Head of caudate nucleus (tissue), 42 donors: ENCODE results near the gene SEMA4A.
"Not testable (repeated sequence)": the region's sequence is repeated elsewhere in the genome, so short reads cannot be mapped to it uniquely, and the experiment has no call there.

Source experiments
- DNase-seq, 42 donors: peaks; one replicate each; pipeline versions ENCODE4 v3.0.0 to v3.0.0-alpha.2; 2020 to 2021; ENCODE audit warnings: mixed read lengths in 7 of 42
- intact Hi-C: fragments of 100-400 bp; cut with DNase I; formaldehyde crosslinking; loops from one replicate; pipeline ENCODE4 v1.15.0; 2022

Gene SEMA4A

DNA sequence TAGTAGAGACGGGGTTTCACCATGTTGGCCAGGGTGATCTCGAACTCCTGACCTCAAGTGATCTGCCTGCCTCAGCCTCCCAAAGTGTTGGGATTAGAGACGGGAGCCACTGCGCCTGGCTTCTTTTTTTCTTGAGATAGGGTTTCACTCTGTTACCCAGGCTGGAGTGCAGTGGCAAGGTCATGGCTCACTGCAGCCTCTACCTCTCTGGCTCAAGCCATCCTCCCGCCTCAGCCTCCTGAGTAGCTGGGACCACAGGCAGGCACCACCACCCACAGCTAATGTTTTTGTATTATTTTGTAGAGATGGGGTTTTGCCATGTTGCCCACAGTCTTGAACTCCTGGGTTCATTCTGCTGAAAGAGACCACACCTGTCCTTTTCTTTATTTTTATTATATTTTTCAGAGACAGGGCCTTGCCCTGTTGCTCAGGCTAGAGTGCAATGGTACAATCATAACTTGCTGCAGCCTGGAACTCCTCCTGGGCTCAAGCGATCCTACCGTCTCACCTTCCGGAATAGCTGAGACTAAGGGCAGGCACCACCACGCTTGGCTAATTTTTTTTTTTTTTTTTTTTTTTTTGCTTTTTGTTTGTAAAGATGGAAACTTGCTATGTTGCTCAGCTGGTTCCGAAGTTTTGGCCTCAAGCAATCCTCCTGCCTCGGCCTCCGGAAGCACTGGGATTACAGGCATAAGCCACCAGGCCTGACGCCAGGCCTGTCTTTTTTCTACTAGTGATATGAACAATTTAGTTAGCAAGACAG, 35.8 kb upstream of the SEMA4A start:
- intact Hi-C loops, result no loop called here
- DNase-seq, result no peak

DNA sequence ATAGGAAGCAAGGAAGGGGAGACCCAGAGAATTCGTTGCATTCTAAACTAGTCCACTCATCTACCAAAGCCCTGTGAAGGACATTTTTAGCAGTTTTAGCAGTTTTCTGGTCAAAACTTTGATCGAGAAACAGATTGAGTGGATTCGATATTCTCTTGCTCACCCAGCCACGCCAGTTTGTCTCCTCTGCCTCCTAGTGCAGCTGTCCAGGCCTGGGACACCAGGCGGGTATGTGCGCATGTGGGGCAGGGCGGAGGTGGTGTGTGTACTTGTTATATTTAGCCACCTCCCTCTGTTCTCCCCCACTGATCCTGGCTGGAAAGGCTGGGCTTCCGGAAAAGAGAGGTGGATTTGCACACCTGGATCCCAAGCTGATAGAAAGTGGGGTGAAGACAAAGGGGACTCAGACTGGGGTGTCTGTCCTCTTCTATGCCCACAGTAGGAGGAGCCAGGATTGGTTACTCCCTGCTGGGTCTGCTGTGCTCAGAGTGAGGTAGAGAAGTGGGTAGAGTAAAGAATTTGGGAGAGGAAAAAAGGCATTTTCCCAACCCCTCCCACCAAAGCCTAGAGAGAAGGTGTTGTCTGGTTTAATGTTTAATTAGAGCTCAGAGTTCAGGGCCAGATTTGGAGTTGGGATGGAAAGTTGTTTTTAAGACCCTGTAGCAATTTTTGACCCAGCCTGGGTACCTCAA, 35.1 kb upstream of the SEMA4A start:
- DNase-seq, result no peak
- intact Hi-C loops, result no loop called here

DNA sequence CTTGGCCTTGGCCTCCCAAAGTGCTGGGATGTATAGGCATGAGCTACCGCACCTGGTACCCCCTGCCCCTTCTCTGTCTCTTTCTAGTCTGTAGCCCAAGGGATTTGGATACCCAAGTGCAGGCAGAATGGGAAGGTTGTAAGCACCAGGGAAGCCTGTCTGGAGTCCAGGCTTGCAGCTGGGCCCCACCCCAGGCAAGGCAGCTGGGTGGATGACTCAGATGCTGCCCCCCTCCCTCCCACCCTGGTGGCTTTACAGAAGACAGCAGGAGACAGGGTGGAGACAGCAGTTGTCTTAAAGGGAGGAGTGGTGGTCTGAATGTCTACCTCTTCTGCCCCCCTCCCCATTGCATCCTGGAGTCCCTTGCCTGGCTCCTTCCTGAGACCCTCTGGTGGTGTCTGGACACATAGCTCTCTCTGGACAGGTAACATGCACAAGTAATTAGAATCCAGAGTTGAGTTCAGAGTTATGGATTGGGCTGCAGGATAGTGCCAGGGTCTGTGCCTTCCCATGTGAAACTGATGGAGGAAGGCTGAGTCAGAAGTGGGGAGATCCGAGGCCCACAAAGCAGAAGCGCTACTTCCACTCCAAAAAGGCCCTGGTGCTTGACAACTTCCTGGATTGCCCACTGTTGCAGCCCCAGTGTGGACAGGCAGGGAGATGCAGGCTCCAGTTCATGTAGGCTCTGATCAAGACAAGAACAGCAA, 33.7 kb upstream of the SEMA4A start:
- peak in 26 of 42 donors; percentile 25 to 81 (median 60) for DNase-seq
- intact Hi-C loops, result no loop called here

DNA sequence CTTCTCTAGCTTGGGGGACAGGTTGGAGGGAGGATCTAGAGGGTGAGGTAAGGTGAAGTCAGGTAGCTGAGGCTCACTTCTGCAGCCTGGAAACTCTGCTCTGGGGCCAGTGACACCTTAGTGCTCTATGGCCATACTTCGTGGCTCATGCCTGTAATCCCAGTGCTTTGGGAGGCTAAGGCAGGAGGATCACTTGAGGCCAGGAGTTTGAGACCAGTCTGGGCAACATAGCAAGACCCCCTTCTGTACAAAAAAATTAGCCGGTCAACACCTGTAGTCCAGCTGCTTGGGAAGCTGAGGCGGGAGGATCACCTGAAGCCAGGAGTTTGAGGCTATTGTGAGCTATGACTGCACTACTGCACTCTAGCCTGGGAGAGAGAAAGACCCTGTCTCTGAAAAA, 33.1 kb upstream of the SEMA4A start:
- intact Hi-C loops, result no loop called here

DNA sequence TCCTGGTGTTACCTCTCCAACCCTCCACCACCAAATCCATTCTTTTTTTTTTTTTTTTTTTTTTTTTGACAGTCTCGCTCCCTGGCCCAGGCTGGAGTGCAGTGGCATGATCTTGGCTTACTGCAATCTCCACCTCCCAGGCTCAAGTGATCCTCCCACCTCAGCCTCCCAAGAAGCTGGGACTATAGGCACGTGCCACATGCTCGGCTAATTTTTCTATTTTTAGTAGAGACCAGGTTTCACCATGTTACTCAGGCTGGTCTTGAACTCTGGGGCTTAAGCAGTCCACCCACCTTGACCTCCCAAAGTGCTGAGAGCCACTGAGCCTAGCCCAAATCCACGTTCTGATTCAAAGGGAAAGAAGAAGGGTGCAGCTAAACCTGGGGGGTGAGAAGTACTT, 32.4 kb upstream of the SEMA4A start:
- intact Hi-C loops, DNase-seq: not testable (repeated sequence)

More for the DNA sequence above, 33.1 kb upstream of the SEMA4A start:
- no peak for DNase-seq

DNA sequence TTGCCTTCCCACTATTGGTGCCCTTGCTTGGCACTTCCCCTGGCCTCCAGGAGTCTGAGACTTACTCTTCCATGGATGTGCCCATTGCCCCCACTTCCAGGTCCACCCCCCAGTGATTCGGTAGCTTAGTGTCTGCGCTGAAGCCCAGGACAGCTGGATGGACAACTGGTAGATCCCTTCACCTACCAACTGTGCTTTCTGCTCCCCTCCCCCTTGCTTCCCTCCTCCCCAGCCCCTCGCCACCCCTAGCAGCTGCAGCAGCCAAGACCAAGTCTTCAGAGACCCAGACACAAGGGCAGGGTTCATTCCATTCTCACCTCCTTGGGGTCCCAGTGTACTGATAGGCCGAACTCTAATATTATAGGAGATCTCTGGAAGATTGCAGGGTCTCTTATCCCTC, 31.9 kb upstream of the SEMA4A start:
- intact Hi-C loops, result no loop called here
- no peak for DNase-seq

DNA sequence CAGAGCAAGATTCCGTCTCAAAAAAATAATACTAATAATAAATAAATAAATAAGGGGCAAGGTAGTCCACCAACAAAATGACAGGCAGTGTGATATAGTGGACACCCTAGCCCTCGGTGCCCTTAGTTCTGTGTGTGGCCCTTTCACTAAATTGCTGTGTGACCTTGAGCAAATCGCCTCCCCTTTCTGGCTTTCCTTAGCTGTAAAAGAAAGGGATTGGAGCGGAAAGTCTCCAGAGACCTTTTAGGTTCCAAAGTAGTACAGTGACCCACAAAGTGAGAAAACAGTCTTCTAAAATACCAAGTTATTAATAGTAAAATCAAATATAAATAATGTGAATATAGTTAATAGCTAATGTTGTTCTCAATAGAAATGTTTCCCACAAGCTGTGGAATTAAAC, 31.3 kb upstream of the SEMA4A start:
- intact Hi-C loops, result no loop called here

DNA sequence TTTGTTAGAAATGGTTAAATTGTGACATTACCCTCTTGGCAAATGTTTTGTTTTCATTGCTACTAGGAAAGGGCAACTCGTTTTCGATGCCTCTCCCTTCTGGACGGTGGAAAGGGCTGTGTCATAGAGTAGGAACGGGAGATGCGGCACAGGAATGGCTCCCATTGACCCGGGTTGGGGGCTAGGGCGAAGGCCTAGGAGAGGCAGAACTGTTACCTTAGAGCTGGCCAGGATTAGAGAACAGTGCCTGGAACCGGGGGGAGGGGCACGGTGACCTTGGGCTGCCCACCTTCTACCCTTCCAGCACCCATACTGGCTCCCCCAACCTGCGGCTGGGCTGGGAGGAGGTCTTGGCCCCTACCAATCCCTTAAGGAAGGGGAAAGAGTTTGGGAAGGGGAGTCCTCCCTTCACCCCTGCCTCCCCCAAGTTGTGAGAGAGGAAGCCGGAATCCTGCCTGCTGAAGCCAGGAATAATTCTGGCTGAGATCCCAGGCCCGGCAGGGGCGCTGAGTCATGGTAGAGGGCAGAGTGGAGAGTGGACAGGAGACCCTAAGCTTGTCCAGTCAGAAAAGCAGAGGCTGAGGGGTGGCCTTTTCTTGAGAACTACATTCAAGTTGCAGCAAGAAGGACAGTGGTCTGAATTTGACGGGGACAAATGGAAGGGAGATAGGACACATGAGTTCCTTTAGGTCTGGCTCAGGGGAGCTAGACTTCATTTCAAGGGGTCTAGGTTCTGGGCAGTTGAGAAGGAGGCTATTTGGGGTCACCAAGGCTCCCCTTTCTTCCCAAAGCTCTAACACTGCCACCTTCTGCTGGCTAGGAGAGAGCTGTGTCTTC, 30.6 kb upstream of the SEMA4A start:
- intact Hi-C loops, result no loop called here

More for the DNA sequence above, 31.3 kb upstream of the SEMA4A start:
- no peak for DNase-seq

DNA sequence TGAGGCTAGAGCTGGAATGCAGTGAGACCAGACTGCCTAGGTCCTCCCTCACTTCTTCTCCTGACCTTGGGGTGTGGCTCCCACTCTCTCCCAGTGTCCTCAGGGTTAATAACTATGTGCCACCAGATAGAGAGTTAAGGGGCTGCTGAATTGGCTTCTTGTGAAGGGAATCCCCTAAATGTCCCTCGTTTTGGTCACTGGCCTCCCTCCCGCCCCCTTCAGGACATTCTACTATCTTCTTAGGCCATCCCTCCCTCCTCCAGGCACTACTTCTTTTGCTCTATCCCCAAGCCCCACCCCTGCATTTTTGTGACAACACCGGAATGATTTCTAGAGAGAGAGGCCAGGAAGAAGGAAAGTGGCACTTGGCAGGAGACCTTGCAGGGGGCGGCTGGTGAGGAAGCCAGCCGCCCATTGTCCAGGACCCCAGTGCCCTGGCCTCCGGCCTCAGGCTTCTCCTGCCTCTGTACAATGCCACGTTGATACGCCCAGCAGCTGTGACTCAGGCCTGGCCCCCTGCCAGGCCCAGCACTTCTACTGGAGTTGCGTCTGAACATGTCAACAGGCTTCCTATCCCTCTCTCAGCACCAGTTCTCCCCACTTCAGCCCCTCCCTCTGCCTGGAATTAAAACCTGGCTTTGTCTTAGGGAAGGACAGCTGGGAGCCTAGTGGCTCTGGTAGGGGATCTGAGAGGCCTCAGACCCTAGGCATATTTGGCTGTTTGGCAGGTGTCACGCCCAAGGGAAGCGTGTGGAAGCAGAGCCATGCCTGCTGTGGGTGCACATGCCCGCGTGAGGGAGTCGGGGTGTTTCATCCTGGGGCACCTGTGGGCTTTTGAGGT, 29.8 kb upstream of the SEMA4A start:
- intact Hi-C loops, result no loop called here
- peak; percentile 77 to 97 (median 93) for DNase-seq

More for the DNA sequence above, 30.6 kb upstream of the SEMA4A start:
- DNase-seq, result peak in 37 of 42 donors; percentile 40 to 90 (median 62)

DNA sequence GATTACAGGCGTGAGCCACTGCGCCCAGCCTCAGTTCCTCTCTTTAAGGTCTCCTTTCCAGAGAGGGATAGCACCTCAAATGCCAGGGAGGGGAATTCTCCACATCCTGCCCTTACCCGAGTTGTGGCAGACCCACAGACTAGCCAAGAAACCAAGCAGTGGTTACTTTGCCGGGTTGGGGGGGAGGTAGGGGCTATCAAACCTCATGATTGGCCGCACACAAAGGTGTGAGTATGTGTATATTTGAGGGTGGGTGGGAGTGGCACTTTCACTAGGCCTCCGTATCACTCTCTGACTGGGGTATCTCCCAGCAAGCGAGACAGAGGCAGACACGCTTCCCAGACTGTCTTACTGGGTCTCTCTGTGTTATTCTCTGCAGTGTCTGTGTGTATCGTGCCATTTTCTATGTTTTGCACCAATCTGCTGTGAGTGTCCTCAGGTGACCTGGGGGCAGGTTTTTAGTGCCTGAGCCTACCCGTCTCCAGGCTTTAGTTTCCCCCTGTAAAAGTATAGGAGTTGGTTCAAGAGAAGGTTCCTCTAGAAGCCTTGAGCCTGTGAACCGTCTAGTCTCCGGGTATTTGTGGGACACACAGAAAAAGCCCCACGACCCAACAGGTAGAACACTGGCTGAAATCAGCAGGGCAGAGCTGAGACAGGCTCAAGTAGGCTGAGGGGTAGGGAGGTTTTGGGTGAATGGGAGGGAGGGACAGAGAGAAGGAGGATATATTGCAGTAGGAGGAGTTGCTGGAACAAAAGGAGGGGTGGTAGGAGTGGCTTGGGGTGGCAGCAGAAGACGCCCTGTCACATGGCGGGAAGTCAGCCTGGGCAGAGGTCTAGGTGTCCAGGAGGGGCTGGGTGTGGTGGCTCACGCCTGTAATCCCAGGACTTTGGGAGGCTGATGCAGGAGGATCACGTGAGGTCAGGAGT, 28.6 kb upstream of the SEMA4A start:
- DNase-seq, result no peak
- intact Hi-C loops, result no loop called here

DNA sequence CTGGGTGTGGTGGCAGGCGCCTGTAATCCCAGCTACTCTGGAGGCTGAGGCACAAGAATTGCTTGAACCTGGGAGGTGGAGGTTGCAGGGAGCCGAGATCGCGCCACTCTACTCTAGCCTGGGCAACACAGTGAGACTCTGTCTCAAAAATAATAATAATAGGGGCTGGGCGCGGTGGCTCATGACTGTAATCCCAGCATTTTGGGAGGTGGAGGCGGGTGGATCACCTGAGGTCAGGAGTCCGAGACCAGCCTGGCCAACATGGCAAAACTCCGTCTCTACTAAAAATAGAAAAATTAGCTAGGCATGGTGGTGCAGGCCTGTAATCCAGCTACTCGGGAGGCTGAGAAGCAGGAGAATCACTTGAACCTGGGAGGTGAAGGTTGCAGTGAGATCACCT, 27.8 kb upstream of the SEMA4A start:
- intact Hi-C loops, DNase-seq: not testable (repeated sequence)

DNA sequence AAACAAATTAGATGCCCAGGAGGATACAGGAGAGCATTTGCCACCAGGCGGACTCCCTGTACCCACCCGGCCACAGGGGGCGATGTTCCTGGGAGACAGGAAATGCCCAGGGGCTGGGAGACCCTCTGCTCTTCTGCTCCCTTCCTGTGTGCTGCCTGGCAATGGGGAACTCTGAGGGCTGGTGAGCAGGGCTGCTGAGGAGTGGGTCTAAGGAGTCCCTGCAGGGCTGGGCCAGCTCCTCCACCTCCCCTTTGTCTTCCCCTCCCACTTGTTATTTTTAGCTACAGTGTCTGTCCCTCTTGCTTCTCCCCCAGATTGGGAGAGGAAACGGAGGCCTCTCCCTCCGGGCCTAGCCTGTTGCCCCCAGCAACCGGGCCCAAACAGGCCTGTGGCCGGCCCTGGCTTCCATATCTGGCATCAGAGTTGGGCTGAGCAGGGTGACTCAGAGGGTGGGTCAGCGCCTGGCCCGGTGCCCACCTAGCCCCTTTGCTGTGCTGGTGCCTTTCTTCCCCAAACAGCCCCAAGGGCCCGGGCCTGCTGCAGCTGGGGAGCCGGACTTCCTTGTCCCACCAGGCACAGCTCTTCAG, 27.2 kb upstream of the SEMA4A start:
- intact Hi-C loops, result no loop called here
- peak in 14 of 42 donors; percentile 14 to 86 (median 62) for DNase-seq

DNA sequence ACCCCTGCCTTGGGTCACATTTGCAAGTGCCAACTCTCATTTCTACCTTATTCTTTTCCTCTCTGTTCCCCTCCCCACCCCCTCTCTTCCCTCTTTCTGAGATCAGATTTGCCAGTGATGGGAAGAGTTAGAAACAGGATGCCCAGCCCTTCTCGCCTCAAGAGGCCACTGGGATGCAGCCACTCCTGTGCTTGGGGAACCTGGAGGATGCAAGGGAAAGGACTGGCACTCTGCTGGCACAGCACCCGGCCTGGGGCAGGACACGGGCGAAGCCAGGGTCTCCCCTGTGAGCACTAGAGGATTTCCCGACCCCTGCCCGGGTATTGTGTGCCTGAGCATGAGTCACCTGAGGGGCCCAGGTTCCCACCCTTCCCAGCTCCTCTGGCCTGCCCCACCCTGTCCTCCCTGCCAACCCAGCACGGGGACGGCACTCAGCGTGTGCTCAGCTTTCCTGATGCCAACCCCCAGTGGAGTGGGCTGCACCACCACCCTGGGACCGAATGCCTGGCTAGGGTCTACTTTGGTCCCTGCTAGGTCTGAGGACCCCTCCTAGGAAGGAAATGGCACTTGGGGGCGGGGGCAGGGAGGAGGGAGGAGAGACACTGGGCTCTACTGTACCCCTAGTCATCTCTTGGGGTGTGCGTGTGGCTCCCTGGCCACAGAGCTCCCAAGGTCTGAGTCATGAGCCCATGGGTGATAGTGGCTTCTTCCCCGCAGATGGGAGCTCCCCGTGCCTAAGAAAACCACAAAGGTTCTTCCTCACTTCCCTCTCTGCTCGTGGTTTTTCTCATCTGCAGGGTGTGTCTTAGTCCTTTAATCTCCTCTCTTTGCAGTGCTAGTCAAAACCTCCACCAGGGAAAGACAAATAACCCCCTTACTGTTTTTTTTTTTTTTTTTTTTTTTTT, 26.5 kb upstream of the SEMA4A start:
- intact Hi-C loops, result no loop called here
- no peak for DNase-seq

DNA sequence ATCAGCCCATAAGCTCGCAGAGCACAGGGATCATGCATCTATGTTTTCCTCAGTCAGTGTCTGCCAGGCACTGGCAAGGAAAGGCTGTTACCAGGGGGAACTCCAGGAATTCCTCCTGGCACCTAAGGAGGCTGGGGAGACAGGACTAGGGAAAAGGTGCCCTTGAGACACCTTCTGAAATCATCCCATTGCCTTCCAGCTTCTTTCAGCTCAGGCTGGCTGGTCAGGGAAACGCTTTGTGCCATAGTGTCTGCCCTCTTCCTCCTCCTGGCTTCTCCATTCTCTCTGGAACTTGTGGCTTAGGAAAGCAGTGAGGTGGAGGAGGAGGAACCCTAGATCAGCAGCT, 25.1 kb upstream of the SEMA4A start:
- no peak for DNase-seq
- intact Hi-C loops, result loop anchor here (2.0 kb wide), 1 partner anchor 37 kb away; no protein-coding TSS in a partner anchor

DNA sequence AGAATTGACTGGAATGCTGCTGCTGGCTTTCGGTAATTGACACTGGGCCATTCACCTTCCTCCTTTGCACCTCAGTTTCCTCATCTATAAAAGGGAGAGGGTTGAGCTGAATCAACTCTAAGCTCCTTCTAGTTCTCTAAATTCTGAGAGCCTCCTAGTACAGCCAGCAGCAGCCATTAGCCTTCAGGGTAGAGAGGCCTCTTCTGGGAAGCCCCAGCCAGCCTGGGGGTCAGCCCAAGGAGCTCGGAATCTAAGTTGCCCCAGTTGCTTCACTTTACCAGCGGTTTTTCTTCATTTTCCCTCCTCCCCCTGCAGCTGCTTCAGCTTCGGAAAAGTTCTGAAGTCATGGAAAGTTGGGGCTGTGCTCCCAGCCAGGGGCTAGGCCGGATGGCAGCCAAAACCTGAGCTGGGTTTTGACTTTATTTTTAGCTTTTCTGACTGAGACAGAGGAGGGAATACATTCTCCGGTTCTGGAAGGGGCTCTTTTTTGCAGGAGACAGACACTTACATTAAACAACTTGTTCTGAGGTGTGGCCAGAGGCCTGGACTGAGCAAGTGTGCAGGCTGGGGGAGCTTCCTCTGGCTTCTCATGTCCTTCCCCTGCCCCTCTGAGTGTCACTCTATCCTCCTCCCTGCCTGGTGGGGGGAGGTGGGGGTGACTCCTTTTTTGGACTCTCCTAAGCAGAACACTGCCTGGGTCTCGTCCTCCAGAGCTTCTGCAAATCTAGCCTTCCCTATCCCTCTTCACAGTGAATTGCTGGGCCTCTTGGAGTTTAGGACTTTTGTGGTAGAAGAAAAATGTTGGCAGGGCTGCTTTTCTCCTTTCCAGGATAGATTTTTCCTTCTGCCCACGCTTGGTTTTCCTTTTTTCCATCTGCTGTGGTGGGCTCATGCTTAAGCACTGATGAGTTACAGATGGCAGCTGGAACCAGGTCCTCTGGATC, 24.5 kb upstream of the SEMA4A start:
- DNase-seq, result no peak
- intact Hi-C loops, result loop anchor here (2.0 kb wide), 1 partner anchor 38 kb away; no protein-coding TSS in a partner anchor
